Loucy (cell line): ENCODE measurements around the gene CYP46A1.

Experiments used
- CTCF ChIP-seq: fragments of 200-600 bp; sonication (generic); conservative IDR thresholded peaks from 2 replicates; pipeline ENCODE4 v1.5.1; 2014; ENCODE audit warnings: mild to moderate bottlenecking, antibody characterized with exemption, low read length
- EZH2phosphoT487 ChIP-seq: fragments of 200-600 bp; IDR thresholded peaks from 2 replicates; pipeline ENCODE4 v1.6.1; 2018; ENCODE audit warnings: antibody characterized with exemption, mild to moderate bottlenecking, moderate library complexity, borderline replicate concordance

DNA sequence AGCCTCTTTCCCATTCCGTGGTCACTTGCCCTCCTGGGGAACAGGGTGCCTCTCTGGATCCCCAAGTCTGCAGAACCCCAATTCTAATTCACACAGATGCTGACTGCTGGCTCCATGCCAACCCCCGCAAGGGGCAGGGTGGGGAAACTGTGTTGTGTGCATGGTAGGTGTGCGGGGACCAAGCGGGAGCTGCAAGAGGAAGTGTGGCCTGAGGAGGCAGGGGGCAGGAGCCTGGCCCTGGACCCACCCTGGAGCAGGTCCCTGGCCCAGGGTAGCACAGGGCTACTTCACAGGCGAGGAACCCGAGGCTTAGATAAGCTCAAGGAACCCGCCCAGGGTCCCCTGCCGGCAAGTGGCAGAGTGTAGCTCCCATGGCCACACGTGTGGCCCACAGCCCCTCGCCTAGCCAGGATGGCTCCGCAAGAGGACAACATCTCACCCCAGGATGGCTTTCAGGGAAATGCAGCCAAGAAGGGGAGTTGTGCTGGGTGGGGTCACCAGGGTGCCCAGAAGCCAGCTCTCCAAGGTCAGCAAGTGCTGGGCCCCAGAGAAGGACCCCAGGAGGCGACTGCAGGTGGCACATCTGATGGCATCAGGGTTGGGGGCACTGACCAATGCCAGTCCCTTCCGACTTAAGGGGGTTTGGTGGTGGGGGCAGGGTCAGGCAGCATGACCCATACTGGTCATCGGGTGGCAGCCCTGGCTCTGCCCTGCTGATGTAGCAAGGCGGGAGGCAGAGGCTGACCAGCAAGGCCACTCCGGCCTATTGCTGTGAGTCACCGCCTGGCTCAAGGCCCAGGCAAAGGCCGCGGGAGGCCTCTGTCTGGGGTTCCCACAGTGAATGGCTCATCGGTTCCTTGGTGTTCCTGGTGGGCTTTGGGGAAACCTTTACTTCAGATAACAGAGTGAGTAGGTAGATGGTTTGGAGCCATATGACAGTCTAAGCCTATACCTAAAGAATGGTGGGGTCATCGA lies 71.8 kb downstream of the CYP46A1 start:
- TF ChIP-seq CTCF (no peak), EZH2phosphoT487 (no peak)
